Colon (tissue), 2 donors: Measurements from ENCODE around the gene TP53I11.

Experiments used
- FAIRE-seq: peaks from 2 replicates; lab custom pipeline; 2012; peaks lifted over from hg19 to GRCh38; lab: Jason Lieb, UNC
- donor health status: control.
- donor health status: control.

The TP53I11 gene

DNA sequence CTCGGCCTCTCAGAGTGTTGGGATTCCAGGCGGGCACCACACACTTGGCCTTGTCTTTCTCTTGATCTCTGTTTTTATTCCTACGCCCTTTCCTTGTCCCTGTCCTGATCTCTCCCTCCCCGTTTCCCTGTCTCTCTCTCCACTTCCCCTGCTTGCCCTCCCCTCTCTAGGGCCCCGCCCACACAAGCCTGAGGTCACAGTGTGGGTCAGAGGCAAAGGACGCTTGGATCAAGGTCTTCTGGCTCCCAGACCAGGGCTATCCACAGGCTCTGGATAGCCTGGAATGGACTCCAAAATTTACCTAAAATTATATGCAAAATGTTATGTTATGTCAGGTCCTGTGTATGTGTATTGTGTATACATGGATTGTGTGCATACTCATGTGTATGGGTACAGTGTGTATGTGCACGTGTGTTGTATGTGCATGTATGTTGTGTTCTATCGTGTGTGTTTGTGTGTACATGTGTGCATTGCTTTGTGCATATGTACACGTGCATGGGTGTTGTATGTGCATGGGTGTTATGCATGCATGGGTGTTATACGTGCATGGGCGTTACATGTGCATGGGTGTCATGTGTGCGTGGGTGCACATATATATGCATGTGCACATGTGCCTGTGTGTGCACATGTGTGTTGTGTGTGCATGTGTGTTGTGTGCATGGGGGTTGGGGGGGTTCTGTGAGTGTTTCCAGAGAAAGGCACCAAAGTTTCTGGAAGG, 38.3 kb downstream of the TP53I11 start:
- no peak for FAIRE-seq

DNA sequence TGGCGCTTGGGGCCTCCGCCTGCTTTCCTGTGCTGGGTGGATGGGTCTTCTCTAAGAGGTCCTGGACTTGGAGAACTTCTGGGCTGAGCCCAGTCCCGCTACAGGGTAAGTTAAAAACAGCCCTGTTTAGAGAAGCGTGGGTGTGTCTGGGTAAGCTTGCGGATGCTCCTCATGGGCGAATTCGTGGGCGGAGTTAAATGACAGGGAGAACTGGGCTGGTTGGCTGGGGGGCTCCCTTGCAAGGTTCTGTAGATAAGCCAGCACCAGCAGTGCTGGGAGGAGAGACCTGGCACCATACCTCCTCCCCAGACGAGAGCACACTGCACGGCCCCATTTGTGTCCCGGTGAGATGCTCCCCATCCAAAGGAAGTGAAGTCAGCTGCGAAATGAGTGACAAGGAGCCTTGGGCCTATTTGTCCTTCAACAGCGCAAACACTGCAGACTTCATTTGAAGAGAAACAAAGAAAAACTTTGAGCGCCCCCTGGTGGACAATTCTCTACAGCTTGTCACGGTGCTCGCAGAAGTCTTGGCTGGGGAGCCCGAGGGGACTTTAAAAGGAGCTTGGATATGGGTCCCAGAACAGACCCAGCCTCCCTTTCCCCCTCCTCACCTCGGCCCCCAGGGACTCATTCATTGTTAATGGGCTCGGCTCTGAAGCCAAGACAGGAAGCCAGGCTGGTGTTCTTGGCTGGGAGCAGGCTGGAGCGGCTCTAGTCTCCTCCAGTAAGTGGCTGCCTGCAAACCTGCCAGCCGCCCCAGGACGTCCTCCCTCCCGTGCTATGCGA, 39.5 kb downstream of the TP53I11 start:
- no peak for FAIRE-seq

DNA sequence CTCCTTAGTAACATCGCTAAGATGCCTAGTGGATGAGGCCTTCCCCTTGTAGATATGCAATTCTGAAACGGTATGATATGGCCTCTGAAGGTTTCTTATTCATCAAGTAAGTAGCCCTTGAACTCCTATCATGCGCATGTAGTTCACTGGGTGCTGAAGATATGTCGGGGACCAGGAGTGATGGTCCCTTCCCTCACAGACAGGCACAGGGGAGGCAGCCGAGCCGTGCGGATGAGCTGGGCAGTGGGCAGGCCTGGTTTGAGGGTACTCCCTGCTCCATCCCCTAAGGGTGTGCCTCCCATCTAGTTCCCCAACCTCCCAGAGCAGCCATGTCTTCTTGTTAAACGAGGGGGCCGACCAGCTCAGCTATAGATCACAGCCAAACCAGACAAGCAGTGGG, 40.1 kb downstream of the TP53I11 start:
- no peak for FAIRE-seq

DNA sequence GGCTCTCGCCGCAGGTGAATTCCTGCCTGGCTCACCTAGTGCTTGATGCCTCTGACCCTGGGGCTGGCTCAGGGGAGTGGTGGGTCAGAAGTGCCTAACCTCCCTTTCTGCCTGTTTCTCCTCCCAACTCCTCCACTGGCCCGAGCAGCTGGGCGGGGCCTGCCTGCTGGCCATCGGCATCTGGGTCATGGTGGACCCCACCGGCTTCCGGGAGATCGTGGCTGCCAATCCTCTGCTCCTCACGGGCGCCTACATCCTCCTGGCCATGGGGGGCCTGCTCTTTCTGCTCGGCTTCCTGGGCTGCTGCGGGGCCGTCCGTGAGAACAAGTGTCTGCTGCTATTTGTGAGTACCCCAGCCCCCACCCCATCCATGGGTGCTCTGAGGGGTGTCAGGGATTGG, 41.1 kb downstream of the TP53I11 start:
- FAIRE-seq, result no peak

DNA sequence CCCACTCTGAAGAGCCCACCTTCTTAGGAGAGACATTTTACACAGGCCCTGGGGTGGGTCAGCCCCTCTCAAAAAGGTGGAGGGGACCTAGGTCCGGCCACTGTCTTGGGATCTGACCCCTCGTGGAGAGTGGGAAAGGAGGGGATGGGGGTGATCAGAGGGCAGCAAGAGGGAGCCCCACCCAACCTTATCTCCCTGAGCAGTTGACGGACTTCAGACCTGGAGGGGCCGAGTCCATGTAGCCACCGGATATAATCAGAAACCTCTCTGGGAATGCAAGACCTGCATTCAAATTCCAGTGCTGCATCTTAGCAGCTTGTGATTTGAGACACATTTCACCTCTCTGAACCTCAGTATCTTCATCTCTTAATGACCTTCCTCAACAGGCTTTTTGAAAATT, 44.0 kb downstream of the TP53I11 start:
- FAIRE-seq, result no peak

DNA sequence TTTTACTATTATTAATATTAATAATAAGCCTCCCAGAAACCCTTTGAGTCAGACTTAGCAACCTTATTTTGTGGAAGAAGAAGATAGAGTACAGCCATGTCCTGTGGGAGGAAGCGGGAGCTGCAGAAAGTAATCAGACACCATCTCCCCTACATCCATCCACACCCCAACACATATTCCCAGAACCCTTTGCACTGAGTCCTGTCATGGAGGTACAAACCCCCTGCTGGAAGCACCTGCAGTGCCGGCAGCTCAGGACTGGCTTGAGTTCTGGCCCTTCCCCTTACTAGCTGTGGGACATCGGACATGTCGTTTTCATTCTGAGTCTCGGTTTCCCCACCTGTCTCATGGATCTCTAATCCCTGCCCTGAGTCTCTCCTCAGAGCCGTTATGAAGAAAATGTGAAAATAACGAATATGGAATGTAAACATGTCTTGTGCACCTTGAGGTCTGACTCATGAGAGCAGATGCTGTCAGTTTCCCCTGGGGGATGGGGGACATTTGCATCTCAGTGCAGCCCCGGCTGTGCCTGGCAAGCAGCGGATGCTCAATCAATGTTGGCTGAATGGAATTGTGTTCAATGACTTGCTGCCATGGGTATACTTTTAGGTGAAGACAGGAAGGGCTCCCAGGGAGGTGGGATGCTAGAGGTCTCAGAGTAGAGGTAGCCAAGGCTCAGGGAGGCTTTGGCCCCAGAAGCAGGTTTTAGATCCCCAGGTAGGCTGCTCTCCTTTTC, 45.4 kb downstream of the TP53I11 start:
- no peak for FAIRE-seq

DNA sequence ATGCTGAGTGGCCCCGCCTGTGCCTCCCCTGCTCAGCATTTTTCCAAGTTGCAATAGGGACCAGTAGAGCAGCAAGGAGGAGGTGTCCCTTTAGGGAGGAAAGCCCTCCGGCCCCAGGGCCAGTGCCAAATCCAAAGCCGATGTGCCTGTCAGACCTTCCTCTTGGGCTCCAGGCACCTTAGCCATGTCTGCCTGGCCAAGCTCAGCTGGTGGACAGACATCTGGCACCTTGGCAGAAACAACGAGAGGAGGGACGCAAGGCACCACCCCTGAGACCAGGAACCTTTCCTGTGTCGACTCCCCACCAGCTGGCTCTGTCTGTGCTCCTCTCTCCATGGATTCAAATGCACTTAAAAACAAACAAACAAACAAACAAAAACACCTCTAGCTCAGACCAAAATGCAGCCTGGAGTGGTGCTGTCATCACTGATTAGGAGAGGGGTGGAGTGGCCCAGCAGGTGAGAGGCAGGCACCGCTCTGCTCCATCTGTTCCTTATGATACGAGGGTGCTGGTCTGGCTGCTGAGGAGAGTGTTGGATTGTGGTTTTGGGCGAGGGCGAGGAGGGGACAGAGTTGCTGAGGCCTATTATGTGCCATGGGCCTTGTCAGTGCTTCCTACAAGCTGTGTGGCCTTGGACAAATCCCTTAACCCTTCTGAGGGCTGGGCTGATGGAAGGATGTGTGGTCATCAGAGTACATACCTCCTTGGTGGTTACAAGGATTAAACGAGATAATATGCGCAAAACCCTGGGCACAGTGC, 46.2 kb downstream of the TP53I11 start:
- FAIRE-seq, result no peak

DNA sequence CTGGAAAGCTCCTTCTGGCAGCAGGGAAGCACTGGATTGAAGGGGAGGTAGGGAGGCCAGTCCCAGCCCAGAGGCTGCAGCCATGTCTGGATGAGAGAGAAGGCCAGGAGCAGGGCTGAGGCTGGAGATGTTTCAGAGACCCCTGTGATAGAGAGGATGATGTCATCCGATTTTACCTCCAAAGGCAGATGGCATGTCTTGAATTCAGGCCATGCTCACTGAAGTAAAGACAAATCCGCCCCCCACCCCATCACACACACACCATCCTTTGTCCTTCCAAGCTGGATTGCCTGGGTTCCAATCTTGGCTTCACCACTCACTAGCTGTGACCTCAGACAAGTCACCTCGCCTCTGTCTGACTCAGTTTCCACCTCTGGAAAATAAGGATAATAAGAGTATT, 47.2 kb downstream of the TP53I11 start:
- FAIRE-seq, result no peak

DNA sequence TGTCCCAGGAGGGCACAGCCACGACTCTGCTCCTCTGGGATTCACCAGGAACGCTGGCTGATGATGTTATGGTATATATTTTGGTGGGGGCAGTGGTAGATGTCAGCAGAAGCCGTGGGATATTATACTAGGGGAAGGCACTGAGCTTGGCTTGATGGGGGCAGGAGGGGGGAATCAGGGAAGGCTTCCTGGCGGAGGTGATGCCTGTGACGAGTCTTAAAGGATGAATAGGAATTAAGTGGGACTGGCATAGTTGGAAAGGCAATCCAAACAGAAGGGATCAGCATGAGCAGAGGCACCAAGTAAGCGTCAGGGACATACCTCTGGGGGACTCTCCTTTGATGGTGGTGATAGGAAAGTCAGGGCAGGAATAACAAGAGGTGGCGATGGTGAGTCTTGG, 47.6 kb downstream of the TP53I11 start:
- FAIRE-seq, result no peak

DNA sequence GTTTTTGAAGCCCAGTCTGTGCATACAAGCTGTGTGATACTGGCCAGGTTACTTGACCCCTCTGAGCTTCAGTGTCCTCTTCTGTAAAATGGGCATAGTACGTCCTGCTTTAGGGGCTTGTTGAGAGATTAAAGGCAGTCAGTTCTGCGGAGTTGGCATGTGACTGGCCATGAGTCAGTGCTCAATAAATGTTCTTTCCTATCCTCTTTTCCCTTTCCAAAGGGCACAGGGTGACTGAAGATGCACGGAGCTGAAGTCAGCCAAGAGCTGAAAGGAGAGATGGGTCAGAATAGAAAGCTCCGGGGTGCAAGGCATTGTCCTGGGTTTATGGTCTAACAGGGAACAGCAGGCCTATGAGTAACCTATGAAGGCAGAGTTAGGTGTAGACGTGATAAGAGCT, 48.9 kb downstream of the TP53I11 start:
- no peak for FAIRE-seq

DNA sequence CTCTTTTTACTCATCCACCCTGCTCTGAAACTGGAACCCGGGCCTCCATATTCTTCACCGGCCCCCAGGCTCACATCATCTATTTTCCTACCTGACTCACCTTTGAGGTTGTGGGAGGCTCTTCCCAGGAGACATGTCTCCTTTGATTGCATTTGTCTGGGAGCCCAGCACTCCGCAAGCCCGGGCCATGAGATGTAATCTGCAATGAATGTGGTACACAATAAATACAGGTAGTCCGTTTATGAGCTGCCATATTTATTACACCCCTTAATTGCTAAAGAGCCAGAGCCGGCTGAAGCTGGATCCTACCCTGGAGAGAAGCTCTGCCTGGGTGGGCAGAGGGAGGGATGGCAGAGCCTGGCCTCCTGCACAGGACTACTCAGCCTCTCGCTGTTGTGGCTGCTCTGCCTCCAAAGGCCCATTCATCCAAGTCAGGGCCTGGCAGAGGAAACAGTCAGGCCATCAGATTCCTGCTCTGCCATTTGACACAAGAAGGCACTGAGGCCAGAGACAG, 49.5 kb downstream of the TP53I11 start:
- FAIRE-seq, result no peak

DNA sequence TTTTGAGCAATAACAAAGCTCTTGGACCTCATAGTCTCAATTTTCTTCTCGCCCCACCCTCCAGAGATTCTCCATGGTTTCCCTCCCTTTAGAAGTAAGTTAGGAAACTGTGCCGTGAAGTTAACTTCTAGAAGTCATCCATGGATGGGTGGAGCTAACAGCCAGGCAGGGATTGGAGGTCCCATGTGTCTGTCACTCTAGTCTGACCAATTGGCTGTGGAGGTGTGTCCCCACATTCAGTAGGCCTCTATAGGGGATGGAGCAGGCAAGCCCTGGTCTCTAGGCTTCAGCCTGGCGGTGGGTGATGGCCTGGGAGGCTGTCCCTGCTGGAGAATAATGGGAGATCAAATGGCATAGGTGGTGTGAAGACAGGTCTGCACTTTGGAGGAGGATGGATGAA, 50.7 kb downstream of the TP53I11 start:
- no peak for FAIRE-seq

DNA sequence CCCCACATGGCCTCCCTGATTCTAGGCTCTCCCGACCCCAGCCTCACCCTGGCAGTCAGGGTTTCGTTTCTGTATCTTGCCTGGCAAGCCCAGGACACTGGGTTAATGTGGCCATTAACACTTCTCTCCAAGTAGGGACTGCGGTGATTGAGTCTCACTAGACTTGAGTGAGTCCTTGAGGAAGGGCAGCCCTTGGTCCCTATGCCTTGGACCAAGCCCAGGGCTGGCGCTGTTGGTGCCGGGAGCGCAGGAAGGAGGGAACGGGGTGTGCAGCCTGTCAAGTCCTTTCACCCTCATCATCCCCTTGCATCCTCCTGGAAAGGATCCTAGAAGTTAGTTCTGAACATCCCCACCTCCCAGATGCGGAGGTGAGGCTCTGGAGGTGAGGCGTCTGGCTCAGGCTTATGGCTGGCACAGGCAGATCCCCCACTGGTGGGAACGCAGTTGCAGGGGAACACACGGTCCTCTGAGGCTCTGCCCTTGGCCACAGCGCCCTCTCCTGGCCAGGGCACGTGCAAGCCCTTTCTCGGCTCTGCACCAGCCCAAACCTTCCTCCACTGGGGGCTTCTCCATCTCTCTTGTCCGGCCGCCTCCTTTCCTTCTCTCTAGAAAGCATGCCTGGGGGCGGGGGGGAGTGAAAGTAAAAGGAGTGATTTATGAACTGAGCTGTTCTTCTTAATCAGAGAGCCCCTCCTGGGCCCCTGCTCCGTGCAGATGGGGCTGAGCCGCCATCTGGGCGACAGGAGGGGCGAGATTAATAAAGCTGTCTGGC, 56.7 kb downstream of the TP53I11 start:
- no peak for FAIRE-seq

DNA sequence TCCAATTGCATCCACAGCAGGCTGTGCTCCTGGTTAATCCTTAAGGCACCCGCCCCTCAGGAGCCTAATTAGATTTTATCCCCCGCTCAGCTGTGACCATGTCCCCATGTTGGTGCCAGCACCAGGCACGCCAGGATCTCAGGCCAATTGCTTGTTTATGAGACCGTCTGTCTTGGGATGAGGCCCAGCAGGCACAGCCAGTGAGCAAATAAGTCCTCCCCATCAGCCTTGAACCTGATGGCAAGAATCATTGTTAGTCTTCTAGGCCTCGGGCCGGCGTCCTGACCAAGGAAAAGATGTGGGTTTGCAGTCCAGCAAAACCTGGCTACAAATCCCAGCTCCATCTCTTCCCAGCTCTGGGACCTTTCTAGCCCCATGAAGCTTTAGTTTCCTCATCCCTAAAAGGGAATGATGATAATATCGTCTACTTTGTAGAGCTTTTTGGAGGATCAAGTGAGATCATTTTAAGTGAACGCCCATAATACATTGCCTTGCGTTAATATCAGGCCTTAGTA, 57.3 kb downstream of the TP53I11 start:
- FAIRE-seq, result no peak

DNA sequence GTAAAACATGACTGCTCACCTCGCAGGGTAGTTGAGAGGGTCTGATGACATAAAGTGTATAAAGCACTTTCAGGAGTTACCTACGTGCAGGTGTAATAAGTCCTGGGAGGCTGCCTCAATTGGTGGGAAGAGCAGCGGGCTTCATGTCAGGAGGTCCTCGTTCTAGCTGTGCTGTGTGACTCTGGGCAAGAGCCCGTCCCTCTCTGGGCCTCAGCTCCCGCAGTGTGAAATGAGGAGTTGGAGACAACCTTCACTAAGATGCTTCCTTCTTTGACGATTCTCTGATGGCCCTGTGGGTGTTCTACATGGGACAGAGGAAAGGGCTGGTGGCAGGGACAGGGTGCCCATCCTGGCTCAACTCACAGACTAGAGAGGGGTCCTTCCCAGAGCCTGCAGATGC, 57.8 kb downstream of the TP53I11 start:
- FAIRE-seq, result no peak

DNA sequence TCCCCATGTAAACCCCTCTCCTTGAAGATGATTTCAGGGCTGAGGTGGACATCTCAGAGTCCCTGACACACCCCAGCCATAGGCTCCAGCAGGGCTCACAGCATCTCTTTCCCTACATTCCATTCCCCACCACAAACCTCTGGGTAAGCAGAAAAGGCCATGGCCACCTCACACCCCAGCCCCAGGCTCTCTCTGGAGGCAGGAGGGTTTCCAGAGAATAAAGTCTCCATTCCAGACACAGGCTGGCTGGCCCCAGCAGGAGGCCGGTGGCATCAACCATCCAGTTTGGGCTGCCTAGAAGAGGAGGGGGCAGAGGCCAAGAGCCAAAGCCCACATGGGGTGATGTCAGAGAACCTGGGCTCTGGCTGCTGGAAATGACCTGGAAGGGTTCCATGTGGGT, 61.4 kb downstream of the TP53I11 start:
- no peak for FAIRE-seq

DNA sequence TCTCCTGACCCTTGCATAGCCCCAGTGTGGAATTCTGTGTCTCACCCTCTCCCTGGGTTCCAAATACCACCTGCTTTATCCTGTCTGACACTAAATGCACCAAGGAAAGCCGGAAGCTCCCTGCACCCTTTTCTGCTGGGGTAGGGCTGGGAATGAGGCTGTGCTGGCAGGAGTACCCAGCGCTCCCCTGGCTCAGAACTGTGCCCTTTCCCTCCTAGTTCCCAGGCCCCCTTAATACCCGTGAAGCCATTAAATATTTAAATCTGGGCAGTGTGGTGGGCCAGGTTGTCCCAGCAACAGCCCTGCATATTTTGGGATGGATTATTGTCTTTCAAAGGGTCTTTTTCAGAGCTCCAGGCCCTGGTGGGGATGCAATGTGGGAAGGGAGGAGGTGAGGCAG, 63.0 kb downstream of the TP53I11 start:
- no peak for FAIRE-seq

DNA sequence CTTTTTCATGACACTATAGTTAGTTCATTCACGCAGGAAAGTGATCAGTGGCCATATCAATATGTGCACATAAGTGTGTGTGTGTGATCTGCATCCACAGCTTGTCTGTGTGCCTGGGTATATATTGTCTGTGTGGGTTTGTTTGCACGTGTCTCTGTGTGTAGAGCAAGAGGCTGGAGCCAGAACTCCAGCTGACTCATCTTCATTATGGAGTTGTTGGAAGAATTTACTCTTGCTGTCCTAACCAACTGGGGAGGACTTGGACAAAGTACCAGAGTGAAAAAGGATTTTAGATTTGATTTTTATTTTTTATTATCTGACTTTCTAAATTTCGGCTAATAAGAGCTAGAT, 63.9 kb downstream of the TP53I11 start:
- no peak for FAIRE-seq

DNA sequence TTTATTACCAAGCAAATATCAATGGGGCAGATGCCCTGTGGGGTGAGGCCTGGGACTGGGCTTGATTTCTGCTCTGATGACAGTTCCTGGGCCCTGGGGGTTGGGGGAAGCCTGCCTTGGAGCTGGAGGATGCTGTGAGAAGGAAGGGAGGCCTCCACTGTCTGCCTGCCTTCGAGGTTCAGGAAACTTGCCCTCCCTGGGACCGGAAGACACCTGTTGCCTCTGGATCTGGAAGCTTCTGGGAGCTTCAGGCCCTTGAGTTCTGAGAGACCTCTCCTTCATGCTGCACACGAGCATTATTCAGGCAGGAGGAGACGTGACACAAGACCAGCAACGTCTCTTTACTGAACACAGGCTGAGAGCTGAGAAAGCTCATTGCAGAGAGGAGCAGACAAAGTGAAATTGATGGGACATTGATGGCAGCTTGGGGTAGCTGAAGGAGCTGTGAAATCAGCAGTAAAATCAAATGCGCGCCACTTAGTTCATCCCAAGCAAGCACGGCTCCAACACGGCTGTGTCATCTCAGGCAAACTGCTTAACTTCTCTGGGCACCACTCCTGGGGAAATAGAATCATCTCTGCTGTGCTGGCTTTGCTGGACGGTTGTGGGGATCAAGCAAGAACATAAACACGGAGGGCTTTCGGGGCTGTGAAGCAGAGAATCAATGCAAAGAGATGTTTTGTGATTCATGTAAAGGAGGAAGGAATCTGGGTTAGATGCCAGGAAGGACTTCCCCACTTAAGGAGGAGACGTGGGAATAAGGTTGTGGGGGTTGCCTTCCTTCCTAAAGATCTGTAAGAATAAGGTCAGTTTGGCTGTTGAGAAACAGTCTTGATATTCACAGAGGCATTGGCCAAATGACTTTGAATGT, 64.5 kb downstream of the TP53I11 start:
- no peak for FAIRE-seq

DNA sequence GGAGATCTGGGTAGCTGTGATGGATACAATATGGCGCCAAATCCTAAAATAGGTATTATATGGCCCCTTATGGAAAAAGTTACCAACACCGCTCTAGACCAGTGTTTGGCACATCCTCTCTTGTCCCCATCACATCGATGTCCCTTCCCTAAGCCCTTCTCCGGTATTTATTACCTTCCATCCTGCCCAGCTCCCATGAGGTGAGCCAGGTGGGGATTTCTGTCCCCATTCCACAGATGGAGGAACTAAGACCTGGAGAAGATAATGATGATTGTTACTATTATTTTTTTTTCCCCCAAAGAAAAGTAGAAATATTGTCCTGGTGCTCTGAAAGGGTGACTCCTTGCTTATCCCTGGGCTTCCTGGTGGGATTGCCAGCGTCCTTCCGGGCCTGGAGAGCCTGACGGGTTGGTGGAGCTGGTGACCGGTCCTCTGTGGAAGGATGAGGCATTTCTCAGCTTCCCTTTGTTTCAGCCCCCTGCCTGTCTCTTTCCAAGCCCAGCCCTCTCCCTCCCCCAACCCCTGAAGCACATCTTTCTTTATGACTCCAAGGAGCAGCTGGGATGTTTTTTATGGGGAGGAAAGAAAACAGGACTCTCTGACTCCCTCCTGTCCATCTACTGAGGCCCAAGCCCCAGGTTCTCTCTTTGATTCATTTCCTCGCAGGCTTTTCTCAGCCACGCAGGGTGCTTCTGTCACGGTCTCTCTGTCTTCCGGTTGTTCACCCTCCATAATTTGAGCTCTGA, 65.4 kb downstream of the TP53I11 start:
- no peak for FAIRE-seq
